ENCODE measurements around the gene MTHFSD.

Gene MTHFSD

DNA sequence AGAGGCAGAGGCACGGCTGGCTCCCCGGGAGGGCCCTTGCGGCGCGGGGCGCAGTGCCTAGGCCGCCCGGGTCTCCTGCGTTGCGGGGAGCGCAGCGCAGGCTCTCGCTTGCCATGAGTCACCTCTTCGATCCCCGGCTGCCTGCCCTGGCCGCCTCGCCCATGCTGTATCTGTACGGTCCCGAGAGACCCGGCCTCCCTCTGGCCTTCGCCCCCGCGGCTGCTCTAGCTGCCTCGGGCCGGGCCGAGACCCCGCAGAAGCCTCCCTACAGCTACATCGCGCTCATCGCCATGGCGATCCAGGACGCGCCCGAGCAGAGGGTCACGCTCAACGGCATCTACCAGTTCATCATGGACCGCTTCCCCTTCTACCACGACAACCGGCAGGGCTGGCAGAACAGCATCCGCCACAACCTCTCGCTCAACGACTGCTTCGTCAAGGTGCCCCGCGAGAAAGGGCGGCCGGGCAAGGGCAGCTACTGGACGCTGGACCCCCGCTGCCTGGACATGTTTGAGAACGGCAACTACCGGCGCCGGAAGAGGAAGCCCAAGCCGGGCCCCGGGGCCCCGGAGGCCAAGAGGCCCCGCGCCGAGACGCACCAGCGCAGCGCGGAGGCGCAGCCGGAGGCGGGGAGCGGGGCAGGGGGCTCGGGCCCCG, 23.7 kb upstream of the MTHFSD start:
- peak; percentile 63 for ATAC-seq (ENCODE audit: low read depth)
- Histone ChIP-seq H3K27ac (ENCODE audit: poor library complexity, severe bottlenecking) (peak overlapping the region; percentile 83), H3K9me3 (ENCODE audit: severe bottlenecking) (no peaks in the 10 kb centered on the region), H3K36me3 (ENCODE audit: low read depth) (no peaks in the 10 kb centered on the region), H3K4me1 (ENCODE audit: insufficient read depth, poor library complexity, severe bottlenecking) (peaks cover 16% of the 10 kb centered on the region), H3K4me3 (ENCODE audit: severe bottlenecking) (peak overlapping the region; percentile 32), H3K27me3 (ENCODE audit: insufficient read depth, poor library complexity, severe bottlenecking) (no peaks in the 10 kb centered on the region)
- DNase-seq (ENCODE audit: low spot score): no peak
- TF ChIP-seq, protein P1, sequence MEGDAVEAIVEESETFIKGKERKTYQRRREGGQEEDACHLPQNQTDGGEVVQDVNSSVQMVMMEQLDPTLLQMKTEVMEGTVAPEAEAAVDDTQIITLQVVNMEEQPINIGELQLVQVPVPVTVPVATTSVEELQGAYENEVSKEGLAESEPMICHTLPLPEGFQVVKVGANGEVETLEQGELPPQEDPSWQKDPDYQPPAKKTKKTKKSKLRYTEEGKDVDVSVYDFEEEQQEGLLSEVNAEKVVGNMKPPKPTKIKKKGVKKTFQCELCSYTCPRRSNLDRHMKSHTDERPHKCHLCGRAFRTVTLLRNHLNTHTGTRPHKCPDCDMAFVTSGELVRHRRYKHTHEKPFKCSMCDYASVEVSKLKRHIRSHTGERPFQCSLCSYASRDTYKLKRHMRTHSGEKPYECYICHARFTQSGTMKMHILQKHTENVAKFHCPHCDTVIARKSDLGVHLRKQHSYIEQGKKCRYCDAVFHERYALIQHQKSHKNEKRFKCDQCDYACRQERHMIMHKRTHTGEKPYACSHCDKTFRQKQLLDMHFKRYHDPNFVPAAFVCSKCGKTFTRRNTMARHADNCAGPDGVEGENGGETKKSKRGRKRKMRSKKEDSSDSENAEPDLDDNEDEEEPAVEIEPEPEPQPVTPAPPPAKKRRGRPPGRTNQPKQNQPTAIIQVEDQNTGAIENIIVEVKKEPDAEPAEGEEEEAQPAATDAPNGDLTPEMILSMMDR (IDR thresholded peaks at IDR 0.05; ENCODE audit: poor library complexity, severe bottlenecking): no peak

DNA sequence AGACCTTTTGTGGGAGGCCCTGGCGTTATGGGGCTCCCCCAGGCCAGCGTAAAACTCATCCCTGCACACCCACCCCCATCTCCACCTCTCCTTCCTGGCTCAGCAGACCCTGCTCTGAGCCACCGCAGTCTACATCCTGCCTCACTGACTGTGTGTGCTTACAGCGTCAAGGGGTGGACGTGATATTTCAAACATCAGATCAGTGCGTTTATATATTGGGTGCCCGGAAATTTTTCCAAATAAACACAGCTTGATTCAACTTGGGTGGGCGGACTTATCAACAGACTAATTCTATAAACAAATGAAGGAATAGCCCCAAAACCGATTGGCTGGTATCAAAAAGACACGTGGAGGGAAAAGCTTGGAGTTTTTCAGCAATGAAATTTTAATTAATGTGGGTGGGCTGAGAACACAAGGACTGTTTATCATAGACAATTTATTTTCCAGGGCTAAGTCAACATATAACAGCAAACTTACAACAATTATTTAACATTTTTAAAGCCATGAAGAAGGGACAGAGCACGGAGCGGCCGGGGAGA, 23.1 kb upstream of the MTHFSD start, which contains the start of gene FOXL1:
FOXL1 (plus strand) TSS at position 489 of the 539 bp plus-strand sequence. CDS start 175 bp downstream, outside the sequence.
- H3K27me3 ChIP-seq (ENCODE audit: insufficient read depth, poor library complexity, severe bottlenecking): no peaks in the 10 kb centered on the region
- ATAC-seq (ENCODE audit: low read depth): no peak

DNA sequence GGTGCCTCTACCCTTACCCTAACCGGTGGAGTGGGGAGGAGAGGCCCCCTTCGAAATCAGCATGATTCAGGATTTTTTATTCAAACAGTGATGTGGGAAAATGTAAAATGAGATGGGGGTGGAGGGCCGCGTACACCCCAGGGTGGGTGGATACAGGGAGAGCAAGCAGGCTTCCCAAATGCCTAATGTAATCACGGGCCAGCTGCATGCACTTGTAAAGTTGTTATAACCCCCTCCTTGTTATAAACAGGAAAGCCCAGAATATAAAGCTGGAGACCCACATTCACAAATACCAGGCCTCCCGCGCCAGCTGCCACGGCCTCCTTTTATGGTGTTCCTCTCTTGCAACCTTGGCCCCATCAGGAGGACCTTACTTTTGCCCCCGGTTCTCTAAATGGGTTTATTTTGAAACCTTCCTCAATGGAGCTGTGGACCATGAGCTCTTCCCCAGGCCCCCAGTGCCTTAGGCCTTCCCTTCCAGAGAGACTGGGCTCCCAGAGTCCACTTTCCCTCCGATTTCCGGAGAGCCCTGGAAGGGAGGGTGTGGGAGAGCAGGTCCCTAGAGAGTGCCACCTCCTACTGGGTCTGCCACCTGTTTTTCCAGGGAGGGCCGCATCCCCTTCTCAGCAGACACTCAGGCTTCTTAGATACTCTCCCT, 22.4 kb upstream of the MTHFSD start:
- peaks cover 16% of the 10 kb centered on the region for H3K4me1 ChIP-seq (ENCODE audit: insufficient read depth, poor library complexity, severe bottlenecking)
- H3K27me3 ChIP-seq (ENCODE audit: insufficient read depth, poor library complexity, severe bottlenecking): no peaks in the 10 kb centered on the region
- H3K4me3 ChIP-seq (ENCODE audit: severe bottlenecking): peak overlapping the region; percentile 76
- TF ChIP-seq, protein P1 (IDR thresholded peaks at IDR 0.05; ENCODE audit: poor library complexity, severe bottlenecking): no peak
- no peak for ATAC-seq (ENCODE audit: low read depth)
- no peaks in the 10 kb centered on the region for H3K36me3 ChIP-seq (ENCODE audit: low read depth)
- H3K9me3 ChIP-seq (ENCODE audit: severe bottlenecking): no peaks in the 10 kb centered on the region
- H3K27ac ChIP-seq (ENCODE audit: poor library complexity, severe bottlenecking): peak overlapping the region; percentile 83
- DNase-seq (ENCODE audit: low spot score): no peak

More for the DNA sequence above, 23.1 kb upstream of the MTHFSD start, which contains the start of gene FOXL1:
- Histone ChIP-seq H3K27ac (ENCODE audit: poor library complexity, severe bottlenecking) (peak within 1 kb of the TSS; percentile 83), H3K36me3 (ENCODE audit: low read depth) (no peaks in the 10 kb centered on the region), H3K9me3 (ENCODE audit: severe bottlenecking) (no peaks in the 10 kb centered on the region), H3K4me1 (ENCODE audit: insufficient read depth, poor library complexity, severe bottlenecking) (peaks cover 16% of the 10 kb centered on the region), H3K4me3 (ENCODE audit: severe bottlenecking) (peak within 1 kb of the TSS; percentile 32)
- DNase-seq (ENCODE audit: low spot score): no peak
- TF ChIP-seq, protein P1 (IDR thresholded peaks at IDR 0.05; ENCODE audit: poor library complexity, severe bottlenecking): no peak

DNA sequence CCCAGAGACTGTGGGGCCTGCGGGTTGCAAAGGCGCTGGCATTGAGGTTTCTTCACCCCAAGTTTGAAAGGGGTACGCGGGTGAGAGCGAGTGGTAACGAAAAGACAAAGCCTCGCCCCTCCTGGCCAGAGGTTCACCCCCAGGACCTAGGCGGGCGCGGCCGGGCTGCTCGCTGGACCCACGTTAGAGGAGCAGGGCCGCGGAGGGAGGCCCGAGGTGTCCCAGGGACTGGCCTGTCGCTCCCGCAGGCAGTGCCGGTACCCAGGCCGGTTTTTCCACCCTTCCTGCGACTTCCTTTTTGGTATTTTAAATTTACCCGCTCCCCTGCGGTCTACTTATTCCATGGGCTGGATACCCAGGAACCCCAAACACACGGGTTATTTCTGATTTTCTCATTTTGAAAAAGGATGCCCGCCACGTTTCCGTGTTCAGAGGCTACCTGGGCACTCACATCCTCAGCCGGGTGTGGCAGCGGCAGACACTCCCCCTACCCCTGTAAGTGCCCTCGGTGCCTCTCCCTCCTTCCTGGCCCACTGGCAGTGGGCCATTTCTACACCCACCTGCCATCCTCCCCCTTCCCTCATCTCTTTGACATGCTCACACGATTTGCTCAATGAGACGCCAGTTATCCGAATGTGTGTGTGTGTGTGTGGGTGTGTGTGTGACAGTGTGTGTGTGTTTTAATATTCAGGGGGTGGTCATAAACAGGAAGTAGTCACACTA, 21.7 kb upstream of the MTHFSD start:
- DNase-seq (ENCODE audit: low spot score) (no peak), ATAC-seq (ENCODE audit: low read depth) (peak; percentile 9; the same call in 1 of the 3 replicates)
- Histone ChIP-seq H3K27me3 (ENCODE audit: insufficient read depth, poor library complexity, severe bottlenecking) (no peaks in the 10 kb centered on the region), H3K9me3 (ENCODE audit: severe bottlenecking) (no peaks in the 10 kb centered on the region), H3K36me3 (ENCODE audit: low read depth) (no peaks in the 10 kb centered on the region), H3K27ac (ENCODE audit: poor library complexity, severe bottlenecking) (peak overlapping the region; percentile 83), H3K4me3 (ENCODE audit: severe bottlenecking) (peak overlapping the region; percentile 76), H3K4me1 (ENCODE audit: insufficient read depth, poor library complexity, severe bottlenecking) (peaks cover 16% of the 10 kb centered on the region)
- TF ChIP-seq, protein P1 (IDR thresholded peaks at IDR 0.05; ENCODE audit: poor library complexity, severe bottlenecking): no peak
